DOHH2 (cell line): Measurements from ENCODE around the gene GRIP2.

Experiments
- H3F3A ChIP-seq: fragments of 200-600 bp; sonication (generic), shearing (Covaris generic); 2 replicates; pipeline ENCODE4 v1.6.0; 2016; ENCODE audit warnings: antibody characterized with exemption, mild to moderate bottlenecking; ENCODE audit not compliant: control insufficient read depth, insufficient read depth
- H3K27ac ChIP-seq: fragments of 200-600 bp; sonication (generic); 2 replicates; pipeline ENCODE4 v1.5.1; 2014; ENCODE audit warnings: low read depth, mild to moderate bottlenecking, low read length, moderate library complexity
- H3K27me3 ChIP-seq: fragments of 200-600 bp; sonication (generic); 2 replicates; pipeline ENCODE4 v1.6.1; 2014; ENCODE audit warnings: mild to moderate bottlenecking, low read length, mixed read lengths; ENCODE audit not compliant: control insufficient read depth
- H3K36me3 ChIP-seq: fragments of 200-600 bp; sonication (generic); 2 replicates; pipeline ENCODE4 v1.6.1; 2014; ENCODE audit warnings: mild to moderate bottlenecking, low read length, moderate library complexity, mixed read lengths; ENCODE audit not compliant: control insufficient read depth
- H3K4me1 ChIP-seq: fragments of 200-600 bp; sonication (generic); 2 replicates; pipeline ENCODE4 v1.6.1; 2014; ENCODE audit warnings: mild to moderate bottlenecking, low read length, mixed read lengths; ENCODE audit not compliant: control insufficient read depth
- H3K4me2 ChIP-seq: fragments of 200-600 bp; sonication (generic); 2 replicates; pipeline ENCODE4 v1.6.0; 2014; ENCODE audit warnings: mild to moderate bottlenecking, low read length, moderate library complexity
- H3K4me3 ChIP-seq: fragments of 200-600 bp; sonication (generic); 2 replicates; pipeline ENCODE4 v1.5.1; 2014; ENCODE audit warnings: mild to moderate bottlenecking, low read length, mixed read lengths
- H3K79me2 ChIP-seq: fragments of 200-600 bp; sonication (generic); 2 replicates; pipeline ENCODE4 v1.6.1; 2014; ENCODE audit warnings: mild to moderate bottlenecking, low read length, mixed read lengths; ENCODE audit not compliant: control insufficient read depth
- H3K9me2 ChIP-seq: fragments of 200-600 bp; sonication (generic); replicated peaks from 2 replicates; pipeline ENCODE4 v1.6.1; 2014; ENCODE audit warnings: mild to moderate bottlenecking, low read length, mixed read lengths; ENCODE audit not compliant: control insufficient read depth
- H3K9me3 ChIP-seq: fragments of 200-600 bp; sonication (generic); 2 replicates; pipeline ENCODE4 v1.6.1; 2014; ENCODE audit warnings: antibody characterized with exemption, low read length, mixed read lengths; ENCODE audit not compliant: control insufficient read depth, insufficient read depth
- H4K20me1 ChIP-seq: fragments of 200-600 bp; sonication (generic); 2 replicates; pipeline ENCODE4 v1.6.0; 2014; ENCODE audit warnings: low read depth, mild to moderate bottlenecking, antibody characterized with exemption, low read length, moderate library complexity; ENCODE audit not compliant: control insufficient read depth, insufficient read depth
- CTCF ChIP-seq: fragments of 200-600 bp; sonication (generic); IDR thresholded peaks from one replicate; pipeline ENCODE4 v1.5.1; 2014; ENCODE audit warnings: antibody characterized with exemption, mild to moderate bottlenecking, low read depth, low read length; ENCODE audit not compliant: poor library complexity, severe bottlenecking
- EZH2phosphoT487 ChIP-seq: fragments of 200-600 bp; sonication (generic); IDR thresholded peaks from 2 replicates; pipeline ENCODE4 v1.6.1; 2017; ENCODE audit warnings: borderline replicate concordance, mild to moderate bottlenecking, antibody characterized with exemption, low read length, moderate library complexity, mixed read lengths

Gene GRIP2

GRCh38 chr3:14533457-14533958 lies 6.6 kb downstream of the GRIP2 start:
- H3K27ac ChIP-seq, result no peak overlapping the region
- H3K79me2 ChIP-seq, result no peaks in the 10 kb centered on the region
- no peaks in the 10 kb centered on the region for H3K9me3 ChIP-seq
- H3K27me3 ChIP-seq, result peaks cover 6% of the 10 kb centered on the region
- H3K4me3 ChIP-seq, result no peak overlapping the region
- H3F3A ChIP-seq, result no peaks in the 10 kb centered on the region
- TF ChIP-seq EZH2phosphoT487 (no peak), CTCF (no peak)
- no peaks in the 10 kb centered on the region for H3K4me1 ChIP-seq
- no peak overlapping the region for H3K4me2 ChIP-seq
- H3K9me2 ChIP-seq, result no peaks in the 10 kb centered on the region
- no peaks in the 10 kb centered on the region for H4K20me1 ChIP-seq
- H3K36me3 ChIP-seq, result no peaks in the 10 kb centered on the region

GRCh38 chr3:14532691-14533456 lies 7.3 kb downstream of the GRIP2 start:
- H3K27ac ChIP-seq, result no peak overlapping the region

GRCh38 chr3:14531856-14532395 lies 8.2 kb downstream of the GRIP2 start:
- TF ChIP-seq CTCF, result no peak
- TF ChIP-seq EZH2phosphoT487, result no peak
- H3K36me3 ChIP-seq, result no peaks in the 10 kb centered on the region
- no peaks in the 10 kb centered on the region for H3K79me2 ChIP-seq
- no peaks in the 10 kb centered on the region for H4K20me1 ChIP-seq
- peaks cover 7% of the 10 kb centered on the region for H3K27me3 ChIP-seq
- H3K4me3 ChIP-seq, result no peak overlapping the region
- no peak overlapping the region for H3K27ac ChIP-seq
- no peaks in the 10 kb centered on the region for H3K9me2 ChIP-seq
- no peak overlapping the region for H3K4me2 ChIP-seq
- no peaks in the 10 kb centered on the region for H3K9me3 ChIP-seq
- H3F3A ChIP-seq, result no peaks in the 10 kb centered on the region
- no peaks in the 10 kb centered on the region for H3K4me1 ChIP-seq

More at GRCh38 chr3:14532691-14533456, 7.3 kb downstream of the GRIP2 start:
- no peaks in the 10 kb centered on the region for H3K9me3 ChIP-seq
- H3K4me2 ChIP-seq, result no peak overlapping the region
- no peaks in the 10 kb centered on the region for H4K20me1 ChIP-seq
- no peaks in the 10 kb centered on the region for H3K4me1 ChIP-seq
- H3K79me2 ChIP-seq, result no peaks in the 10 kb centered on the region
- peaks cover 6% of the 10 kb centered on the region for H3K27me3 ChIP-seq
- H3K9me2 ChIP-seq, result no peaks in the 10 kb centered on the region
- no peaks in the 10 kb centered on the region for H3F3A ChIP-seq
- H3K36me3 ChIP-seq, result no peaks in the 10 kb centered on the region
- TF ChIP-seq EZH2phosphoT487, result no peak
- H3K4me3 ChIP-seq, result no peak overlapping the region

- H3K4me3 ChIP-seq, result no peak overlapping the region
- H3K27ac ChIP-seq, result no peak overlapping the region
- H3K4me2 ChIP-seq, result no peak overlapping the region
- H4K20me1 ChIP-seq, result no peaks in the 10 kb centered on the region
- H3F3A ChIP-seq, result no peaks in the 10 kb centered on the region
- H3K36me3 ChIP-seq, result no peaks in the 10 kb centered on the region
- peaks cover 17% of the 10 kb centered on the region for H3K27me3 ChIP-seq
- no peaks in the 10 kb centered on the region for H3K9me2 ChIP-seq
- TF ChIP-seq CTCF (no peak), EZH2phosphoT487 (no peak)
- no peaks in the 10 kb centered on the region for H3K9me3 ChIP-seq
- no peaks in the 10 kb centered on the region for H3K79me2 ChIP-seq
- H3K4me1 ChIP-seq, result no peaks in the 10 kb centered on the region
Measured at GRCh38 chr3:14528081-14528480, 12.1 kb downstream of the GRIP2 start.
